ENCODE measurements around the gene FANK1.

FANK1 gene

DNA sequence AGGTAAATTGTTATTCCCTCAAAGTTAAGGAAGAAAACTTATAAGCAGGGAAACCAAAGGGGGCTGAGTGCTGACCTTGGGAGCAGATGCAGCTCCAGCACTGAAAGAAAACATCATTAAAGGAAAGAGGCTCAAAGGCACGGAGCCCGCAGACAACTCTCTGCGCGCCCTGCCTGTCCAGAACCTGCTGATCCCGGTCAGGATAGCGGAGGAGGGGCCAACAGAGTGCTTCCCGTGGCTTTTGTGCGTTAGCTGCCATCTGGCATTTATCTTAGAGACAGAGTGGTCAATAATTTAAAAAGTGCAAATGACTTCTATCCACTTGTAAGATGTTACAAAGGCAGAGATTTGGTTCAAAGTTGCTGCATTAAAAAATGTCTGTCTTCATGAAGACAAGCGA is 162.1 kb downstream of the FANK1 start:
- TF ChIP-seq, protein P1, sequence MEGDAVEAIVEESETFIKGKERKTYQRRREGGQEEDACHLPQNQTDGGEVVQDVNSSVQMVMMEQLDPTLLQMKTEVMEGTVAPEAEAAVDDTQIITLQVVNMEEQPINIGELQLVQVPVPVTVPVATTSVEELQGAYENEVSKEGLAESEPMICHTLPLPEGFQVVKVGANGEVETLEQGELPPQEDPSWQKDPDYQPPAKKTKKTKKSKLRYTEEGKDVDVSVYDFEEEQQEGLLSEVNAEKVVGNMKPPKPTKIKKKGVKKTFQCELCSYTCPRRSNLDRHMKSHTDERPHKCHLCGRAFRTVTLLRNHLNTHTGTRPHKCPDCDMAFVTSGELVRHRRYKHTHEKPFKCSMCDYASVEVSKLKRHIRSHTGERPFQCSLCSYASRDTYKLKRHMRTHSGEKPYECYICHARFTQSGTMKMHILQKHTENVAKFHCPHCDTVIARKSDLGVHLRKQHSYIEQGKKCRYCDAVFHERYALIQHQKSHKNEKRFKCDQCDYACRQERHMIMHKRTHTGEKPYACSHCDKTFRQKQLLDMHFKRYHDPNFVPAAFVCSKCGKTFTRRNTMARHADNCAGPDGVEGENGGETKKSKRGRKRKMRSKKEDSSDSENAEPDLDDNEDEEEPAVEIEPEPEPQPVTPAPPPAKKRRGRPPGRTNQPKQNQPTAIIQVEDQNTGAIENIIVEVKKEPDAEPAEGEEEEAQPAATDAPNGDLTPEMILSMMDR (IDR thresholded peaks at IDR 0.05; ENCODE audit: borderline replicate concordance, control extremely low read depth, extremely low read depth, insufficient read depth, missing control alignments), result no peak
- no peak for DNase-seq (ENCODE audit: low spot score)

More for the DNA sequence above, 162.1 kb downstream of the FANK1 start:
- in situ Hi-C loops (cut with MboI; ENCODE audit: low sequenced_read_pairs, unreplicated experiment), result no loop called here

Data from GM13976 (cell line).